Endodermal cell (in vitro differentiated cells): Measurements from ENCODE around the gene MYNN. TPM values are rescaled to one million over a fixed set of nuclear protein-coding genes. Genes with fewer than 3 reads are reported as not detected.

Experiments used
- DNase-seq: peaks from one replicate; pipeline ENCODE4 v3.0.0-alpha.2; 2017
- H3K27ac ChIP-seq: 2 replicates; pipeline ENCODE4 v1.5.1; 2013; ENCODE audit warnings: mild to moderate bottlenecking, low read depth, low read length, moderate library complexity
- H3K27me3 ChIP-seq: 2 replicates; pipeline ENCODE4 v1.6.1; 2013; ENCODE audit warnings: mild to moderate bottlenecking, low read length, moderate library complexity; ENCODE audit not compliant: insufficient read depth, control insufficient read depth, poor library complexity, severe bottlenecking
- H3K36me3 ChIP-seq: 2 replicates; pipeline ENCODE4 v1.7.0; 2013; ENCODE audit warnings: mild to moderate bottlenecking, low read length, moderate library complexity; ENCODE audit not compliant: control insufficient read depth, insufficient read depth
- H3K4me1 ChIP-seq: one replicate; pipeline ENCODE4 v1.7.0; 2013; ENCODE audit warnings: low read length; ENCODE audit not compliant: control insufficient read depth, insufficient read depth
- H3K4me3 ChIP-seq: 2 replicates; pipeline ENCODE4 v1.5.1; 2013; ENCODE audit warnings: mild to moderate bottlenecking, low read length, moderate library complexity
- H3K9ac ChIP-seq: 2 replicates; pipeline ENCODE4 v1.6.1; 2013; ENCODE audit warnings: mild to moderate bottlenecking, low read length, moderate library complexity; ENCODE audit not compliant: poor library complexity, severe bottlenecking; ENCODE audit errors: extremely low read depth
- H3K9me3 ChIP-seq: 2 replicates; pipeline ENCODE4 v1.6.1; 2013; ENCODE audit warnings: mild to moderate bottlenecking, low read length, moderate library complexity; ENCODE audit not compliant: control insufficient read depth
- H3K27ac Mint-ChIP-seq: 2 replicates; pipeline ENCODE4 v1.8.0; 2020; ENCODE audit warnings: mixed read lengths
- H3K27me3 Mint-ChIP-seq: 2 replicates; pipeline ENCODE4 v1.8.0; 2021; ENCODE audit warnings: mild to moderate bottlenecking, mixed read lengths; ENCODE audit not compliant: insufficient read depth
- H3K36me3 Mint-ChIP-seq: 2 replicates; pipeline ENCODE4 v1.8.0; 2020; ENCODE audit warnings: low read depth, mixed read lengths
- H3K4me1 Mint-ChIP-seq: 2 replicates; pipeline ENCODE4 v1.8.0; 2020; ENCODE audit warnings: mixed read lengths
- H3K4me3 Mint-ChIP-seq: 2 replicates; pipeline ENCODE4 v1.8.0; 2020; ENCODE audit warnings: mild to moderate bottlenecking, moderate library complexity, mixed read lengths
- H3K9me3 Mint-ChIP-seq: 2 replicates; pipeline ENCODE4 v1.8.0; 2020; ENCODE audit warnings: mild to moderate bottlenecking, mixed read lengths
- CTCF ChIP-seq: fragments of 200-600 bp; sonication (generic); conservative IDR thresholded peaks from 2 replicates; pipeline ENCODE4 v1.5.0; 2021; ENCODE audit warnings: antibody characterized with exemption, mild to moderate bottlenecking
- WGBS, 2 experiments: methylation state at CpG; one replicate each; pipeline versions ENCODE4 v1.1.5 to v1.1.7; 2013; ENCODE audit warnings: missing lambda C conversion rate in 2 of 2, mixed read lengths in 1 of 2; ENCODE audit not compliant: insufficient coverage in 1 of 2, insufficient read length in 1 of 2; 5-methylcytosine and 5-hydroxymethylcytosine counted together
- total RNA-seq, 2 donors: library from RNA; stranded (reverse); fragmentation: NEBNext Ultra II Directional in 1 of 2; extraction: Animal tissue kit (Norgen Biotek cat#: 25700) in 1 of 2; gene quantifications; 2 replicates in 1 of 2; 3 replicates in 1 of 2; pipeline ENCODE4 v1.2.1, GENCODE V29; 2021

The MYNN gene
- total RNA-seq, 2 donors from 2014 or later = 13.3 to 14.1 TPM

- no peak overlapping the region for H3K9ac ChIP-seq
- no peak overlapping the region for H3K4me3 Mint-ChIP-seq
- no peaks in the 10 kb centered on the region for H3K36me3 ChIP-seq
- 94% methylated on average over 4 of the region's 4 CpGs; no CpG with 5 or more reads in 1 of the 2 experiments for WGBS, 2 experiments
- H3K4me1 Mint-ChIP-seq = peaks cover 12% of the 10 kb centered on the region
- TF ChIP-seq CTCF = no peak
- no peak overlapping the region for H3K27ac ChIP-seq
- H3K9me3 Mint-ChIP-seq = peaks cover 14% of the 10 kb centered on the region
- no peaks in the 10 kb centered on the region for H3K4me1 ChIP-seq
- H3K27me3 Mint-ChIP-seq = peaks cover 11% of the 10 kb centered on the region
- H3K27ac Mint-ChIP-seq = no peak overlapping the region
- no peaks in the 10 kb centered on the region for H3K36me3 Mint-ChIP-seq
- H3K27me3 ChIP-seq = no peaks in the 10 kb centered on the region
- DNase-seq = no peak
- H3K9me3 ChIP-seq = peaks cover 11% of the 10 kb centered on the region
- no peak overlapping the region for H3K4me3 ChIP-seq
Observed at GRCh38 chr3:169815590-169816150, 42.5 kb downstream of the MYNN start.

GRCh38 chr3:169818316-169818715, 45.1 kb downstream of the MYNN start:
- no peak overlapping the region for H3K27ac Mint-ChIP-seq
- Histone ChIP-seq H3K9me3 (peaks cover 11% of the 10 kb centered on the region), H3K9ac (no peak overlapping the region), H3K27me3 (no peaks in the 10 kb centered on the region), H3K4me3 (no peak overlapping the region), H3K4me1 (no peaks in the 10 kb centered on the region), H3K36me3 (no peaks in the 10 kb centered on the region), H3K27ac (no peak overlapping the region)
- DNase-seq = no peak
- peaks cover 4% of the 10 kb centered on the region for H3K4me1 Mint-ChIP-seq
- peaks cover 14% of the 10 kb centered on the region for H3K27me3 Mint-ChIP-seq
- H3K36me3 Mint-ChIP-seq = no peaks in the 10 kb centered on the region
- no peak for TF ChIP-seq CTCF
- H3K4me3 Mint-ChIP-seq = no peak overlapping the region
- 87 to 100% methylated on average over 1 to 2 of the region's 2 CpGs for WGBS, 2 experiments
- H3K9me3 Mint-ChIP-seq = peaks cover 14% of the 10 kb centered on the region

- 93 to 97% methylated on average over 13 to 15 of the region's 15 CpGs for whole genome bisulfite sequencing, 2 experiments
- H3K36me3 Mint-ChIP-seq = no peaks in the 10 kb centered on the region
Observed at GRCh38 chr3:169822091-169822490, 48.9 kb downstream of the MYNN start.

More at GRCh38 chr3:169822091-169822490, 48.9 kb downstream of the MYNN start:
- H3K4me3 Mint-ChIP-seq = no peak overlapping the region
- H3K9me3 ChIP-seq = no peaks in the 10 kb centered on the region
- TF ChIP-seq CTCF = no peak
- no peak for DNase-seq
- no peak overlapping the region for H3K27ac Mint-ChIP-seq
- no peak overlapping the region for H3K4me3 ChIP-seq
- no peak overlapping the region for H3K9ac ChIP-seq
- no peak overlapping the region for H3K27ac ChIP-seq
- H3K9me3 Mint-ChIP-seq = no peaks in the 10 kb centered on the region
- peaks cover 3% of the 10 kb centered on the region for H3K27me3 Mint-ChIP-seq
- no peaks in the 10 kb centered on the region for H3K36me3 ChIP-seq
- H3K27me3 ChIP-seq = no peaks in the 10 kb centered on the region
- H3K4me1 ChIP-seq = no peaks in the 10 kb centered on the region
- no peaks in the 10 kb centered on the region for H3K4me1 Mint-ChIP-seq
